CD4-positive, alpha-beta T cell treated with Interleukin-17A for 1 hour (primary cell): ENCODE results near the gene NAMPT.
"Not testable (repeated sequence)": the region's sequence is repeated elsewhere in the genome, so short reads cannot be mapped to it uniquely, and the experiment has no call there.

ENCODE experiments used
- DNase-seq: peaks from one replicate; pipeline ENCODE4 v3.0.0-alpha.2; 2020

NAMPT gene

GRCh38 chr7:106298631-106299030 lies 13.8 kb upstream of the NAMPT start:
- not testable (repeated sequence) for DNase-seq

- not testable (repeated sequence) for DNase-seq
Observed at GRCh38 chr7:106298155-106298554, 13.4 kb upstream of the NAMPT start.

- DNase-seq: no peak
Observed at GRCh38 chr7:106294334-106294733, 9.6 kb upstream of the NAMPT start.

GRCh38 chr7:106291247-106291646 lies 6.5 kb upstream of the NAMPT start:
- DNase-seq: no peak

GRCh38 chr7:106290319-106290718 lies 5.5 kb upstream of the NAMPT start:
- DNase-seq: no peak

GRCh38 chr7:106289848-106290247 lies 5.1 kb upstream of the NAMPT start:
- DNase-seq: no peak

GRCh38 chr7:106288263-106288662 lies 3.5 kb upstream of the NAMPT start:
- DNase-seq: no peak

GRCh38 chr7:106287786-106288185 lies 3.0 kb upstream of the NAMPT start:
- no peak for DNase-seq

- peak; percentile 21 for DNase-seq
Observed at GRCh38 chr7:106285855-106286492, 1.2 kb upstream of the NAMPT start.

- DNase-seq: peak; percentile 99
Observed at GRCh38 chr7:106285051-106285854, 470 bp upstream of the NAMPT start.

- peak; percentile 57 for DNase-seq
Observed at GRCh38 chr7:106283831-106284713, 711 bp downstream of the NAMPT start.

GRCh38 chr7:106283501-106283830 lies 1.3 kb downstream of the NAMPT start:
- DNase-seq: no peak

- DNase-seq: no peak
Observed at GRCh38 chr7:106282852-106283251, 1.9 kb downstream of the NAMPT start.

- no peak for DNase-seq
Observed at GRCh38 chr7:106282390-106282789, 2.4 kb downstream of the NAMPT start.

- no peak for DNase-seq
Observed at GRCh38 chr7:106281585-106282318, 3.0 kb downstream of the NAMPT start.

- DNase-seq: no peak
Observed at GRCh38 chr7:106281127-106281526, 3.7 kb downstream of the NAMPT start.

- no peak for DNase-seq
Observed at GRCh38 chr7:106279425-106280197, 5.2 kb downstream of the NAMPT start.

- DNase-seq: no peak
Observed at GRCh38 chr7:106278695-106279094, 6.1 kb downstream of the NAMPT start.

- DNase-seq: no peak
Observed at GRCh38 chr7:106277976-106278375, 6.8 kb downstream of the NAMPT start.

GRCh38 chr7:106276513-106276912 lies 8.3 kb downstream of the NAMPT start:
- DNase-seq: no peak

GRCh38 chr7:106273009-106273668 lies 11.6 kb downstream of the NAMPT start:
- no peak for DNase-seq
